HepG2 (cell line): ENCODE measurements around the gene GIPC1. TPM values are rescaled to one million over a fixed set of nuclear protein-coding genes. Genes with fewer than 3 reads are reported as not detected.

Source experiments
- ATAC-seq: fragments of 200-7000 bp; cut with Tn5 transposase; 3 replicates; pipeline ENCODE4 v1.9.1; 2020; ENCODE audit warnings: mild to moderate bottlenecking, moderate library complexity
- BruUV-seq: library from RNA; stranded (reverse); fragments of 400-500 nt; replicated peaks from 2 replicates; lab custom pipeline; 2021; lab: Mats Ljungman, UMichigan
- CTCF ChIA-PET: fragments of 300-600 bp; formaldehyde crosslinking; extraction: SDS; loops from one replicate; lab custom pipeline; 2021; ENCODE audit warnings: low total read pairs, inconsistent platforms, low intra/inter-chr PET ratio; lab: Yijun Ruan, JAX
- POLR2A ChIA-PET: fragments of 350-600 bp; sonication (Branson Sonifier 250); formaldehyde crosslinking; loops from one replicate; lab custom pipeline; 2020; ENCODE audit warnings: antibody characterized with exemption, inconsistent platforms; lab: Yijun Ruan, JAX
- DNase-seq: peaks from one replicate; pipeline ENCODE4 v3.0.0-alpha.2; 2015; ENCODE audit warnings: low spot score
- FAIRE-seq: peaks from 3 replicates; lab custom pipeline; 2011; peaks lifted over from hg19 to GRCh38; lab: Jason Lieb, UNC
- H2AFZ ChIP-seq: one replicate; pipeline ENCODE4 v1.6.1; 2011; ENCODE audit warnings: low read length, inconsistent platforms
- H3K27ac ChIP-seq: fragments of 300-600 bp; 3 replicates; pipeline ENCODE4 v1.8.0; 2011; ENCODE audit warnings: mixed run types, mild to moderate bottlenecking, mixed read lengths, low read length, inconsistent platforms; ENCODE audit not compliant: insufficient read depth; ENCODE audit errors: extremely low read length
- H3K27me3 ChIP-seq, 2 experiments: fragments of 200-600 bp in 1 of 2; 2 replicates in 1 of 2; 3 replicates in 1 of 2; pipeline versions ENCODE4 v1.6.0 to v1.8.0; 2011; ENCODE audit warnings: low read length in 2 of 2, mild to moderate bottlenecking in 2 of 2, moderate library complexity in 2 of 2, inconsistent platforms in 1 of 2; ENCODE audit not compliant: insufficient read depth in 2 of 2, control insufficient read depth in 1 of 2
- H3K36me3 ChIP-seq, 2 experiments: fragments of 200-600 bp in 1 of 2; replicated peaks in 1 of 2; 2 replicates in 1 of 2; 3 replicates in 1 of 2; pipeline versions ENCODE4 v1.5.1 to v1.8.0; 2011; ENCODE audit warnings: low read length in 2 of 2, inconsistent platforms in 1 of 2; ENCODE audit not compliant: insufficient read depth in 2 of 2, control insufficient read depth in 1 of 2
- H3K4me1 ChIP-seq: 2 replicates; pipeline ENCODE4 v1.5.1; 2012; ENCODE audit warnings: low read length, inconsistent platforms; ENCODE audit not compliant: insufficient read depth
- H3K4me2 ChIP-seq: 2 replicates; pipeline ENCODE4 v1.6.0; 2011; ENCODE audit warnings: low read depth, low read length, inconsistent platforms
- H3K4me3 ChIP-seq, 3 experiments: fragments of 200-600 bp in 1 of 3; sonication (generic), shearing (Covaris generic) in 1 of 3; replicated peaks in 1 of 3; 2 replicates each; pipeline ENCODE4 v1.5.1; 2011 to 2016; ENCODE audit warnings: low read length in 3 of 3, inconsistent platforms in 2 of 3, low read depth in 2 of 3, mild to moderate bottlenecking in 2 of 3, control low read depth in 1 of 3, mixed read lengths in 1 of 3; ENCODE audit not compliant: insufficient read depth in 1 of 3
- H3K79me2 ChIP-seq: one replicate; pipeline ENCODE4 v1.6.1; 2011; ENCODE audit warnings: low read length, inconsistent platforms; ENCODE audit not compliant: insufficient read depth
- H3K9ac ChIP-seq: 2 replicates; pipeline ENCODE4 v1.6.0; 2011; ENCODE audit warnings: mild to moderate bottlenecking, low read depth, low read length, inconsistent platforms; ENCODE audit not compliant: insufficient read depth
- H3K9me3 ChIP-seq: 2 replicates; pipeline ENCODE4 v1.5.1; 2012; ENCODE audit warnings: mild to moderate bottlenecking, low read length
- H4K20me1 ChIP-seq: 2 replicates; pipeline ENCODE4 v1.6.0; 2011; ENCODE audit warnings: inconsistent platforms, mild to moderate bottlenecking, low read length, moderate library complexity; ENCODE audit not compliant: insufficient read depth
- DR1 ChIP-seq: sonication (generic); formaldehyde crosslinking; IDR thresholded peaks from 2 replicates; pipeline ENCODE4 v1.8.0; 2021; ENCODE audit warnings: mild to moderate bottlenecking, missing genetic modification reagents, inconsistent platforms
- GZF1 ChIP-seq: sonication (generic); formaldehyde crosslinking; IDR thresholded peaks from 2 replicates; pipeline ENCODE4 v1.5.1; 2020; ENCODE audit warnings: mild to moderate bottlenecking, missing genetic modification reagents
- HHEX ChIP-seq: IDR thresholded peaks from 2 replicates; pipeline ENCODE4 v1.6.1; 2016; ENCODE audit warnings: control low read depth
- KDM6A ChIP-seq: IDR thresholded peaks from 2 replicates; pipeline ENCODE4 v1.6.1; 2016; ENCODE audit warnings: low read depth
- MED1 ChIP-seq: sonication (generic); formaldehyde crosslinking; IDR thresholded peaks from 2 replicates; pipeline ENCODE4 v1.4.0; 2020; ENCODE audit warnings: missing genetic modification reagents
- MED8 ChIP-seq: sonication (generic); formaldehyde crosslinking; IDR thresholded peaks from 2 replicates; pipeline ENCODE4 v1.8.1; 2023; ENCODE audit warnings: mild to moderate bottlenecking, missing genetic modification reagents; ENCODE audit not compliant: insufficient replicate concordance
- PCBP2 ChIP-seq: fragments of 200-400 bp; formaldehyde crosslinking; optimal IDR thresholded peaks from 2 replicates; pipeline ENCODE3; 2018; ENCODE audit warnings: low read length, low read depth; ENCODE audit not compliant: poor library complexity, severe bottlenecking
- STAG1 ChIP-seq: sonication (generic); formaldehyde crosslinking; IDR thresholded peaks from 2 replicates; pipeline ENCODE4 v1.4.0; 2020; ENCODE audit warnings: missing genetic modification reagents
- TOPORS ChIP-seq: sonication (generic); formaldehyde crosslinking; IDR thresholded peaks from 2 replicates; pipeline ENCODE4 v1.8.0; 2023; ENCODE audit warnings: mild to moderate bottlenecking, missing genetic modification reagents
- ZBTB38 ChIP-seq: sonication (generic); formaldehyde crosslinking; IDR thresholded peaks from 2 replicates; pipeline ENCODE4 v1.5.1; 2020; ENCODE audit warnings: mild to moderate bottlenecking, missing genetic modification reagents
- ZFY ChIP-seq: sonication (generic); formaldehyde crosslinking; IDR thresholded peaks from 2 replicates; pipeline ENCODE4 v1.4.0; 2020; ENCODE audit warnings: missing genetic modification reagents
- ZKSCAN5 ChIP-seq: sonication (generic); formaldehyde crosslinking; IDR thresholded peaks from 2 replicates; pipeline ENCODE4 v1.5.1; 2020; ENCODE audit warnings: mild to moderate bottlenecking, missing genetic modification reagents
- ZNF550 ChIP-seq: sonication (generic); formaldehyde crosslinking; IDR thresholded peaks from 2 replicates; pipeline ENCODE4 v1.4.0; 2020; ENCODE audit warnings: mild to moderate bottlenecking, missing genetic modification reagents, borderline replicate concordance
- ZNF629 ChIP-seq: sonication (generic); formaldehyde crosslinking; conservative IDR thresholded peaks from 2 replicates; pipeline ENCODE4 v1.5.0; 2020; ENCODE audit warnings: missing genetic modification reagents
- ZNF775 ChIP-seq: sonication (generic); formaldehyde crosslinking; IDR thresholded peaks from 2 replicates; pipeline ENCODE4 v1.4.0; 2020; ENCODE audit warnings: missing genetic modification reagents, mild to moderate bottlenecking, moderate library complexity, borderline replicate concordance
- WGBS: methylation state at CpG from one replicate; pipeline ENCODE4 v1.1.6; 2017; ENCODE audit warnings: low lambda C conversion rate; 5-methylcytosine and 5-hydroxymethylcytosine counted together
- in situ Hi-C: cut with HindIII; loops from 2 replicates; pipeline ENCODE4 v1.10.0; 2017; ENCODE audit warnings: low pct_unique_long_range_greater_than_20kb; ENCODE audit not compliant: extremely low pct_ligation_motif_present
- intact Hi-C: fragments of 100-400 bp; cut with micrococcal nuclease; formaldehyde crosslinking; loops from one replicate; pipeline ENCODE4 v1.10.0; 2022; ENCODE audit not compliant: unreplicated experiment
- polyA plus RNA-seq, 8 experiments: library from polyadenylated mRNA; depleted of rRNA in 3 of 8; stranded (reverse) in 7 of 8; unstranded in 1 of 8; fragments of >200 nt; fragmentation: Illumina TruSeq in 4 of 8; extraction: Trizol in 4 of 8; gene quantifications; 2 replicates each; pipeline versions ENCODE4 v1.2.1 to v1.2.3, GENCODE V29; 2011 to 2016; ENCODE audit warnings: low read depth in 4 of 8, missing spikeins in 1 of 8, mixed read lengths in 1 of 8; ENCODE audit not compliant: insufficient read depth in 1 of 8
- total RNA-seq, 5 experiments: library from RNA; depleted of rRNA; stranded (reverse); fragments of >200 nt; fragmentation: Illumina TruSeq; extraction: Trizol; gene quantifications; 2 replicates each; pipeline ENCODE4 v1.2.3, GENCODE V29; 2016; ENCODE audit warnings: low read depth in 1 of 5
- TF ChIP-seq, protein P1 (sequence below): sonication (generic); formaldehyde crosslinking; IDR thresholded peaks from 2 replicates; pipeline ENCODE4 v1.5.1; 2020; ENCODE audit warnings: missing genetic modification reagents, mild to moderate bottlenecking, borderline replicate concordance
- TF ChIP-seq, protein P2 (sequence below): sonication (generic); formaldehyde crosslinking; IDR thresholded peaks from 2 replicates; pipeline ENCODE4 v1.5.0; 2020; ENCODE audit warnings: mild to moderate bottlenecking, missing genetic modification reagents, moderate library complexity

GIPC1 gene
- total and polyA plus RNA-seq, 2 of the 13 experiments (the other 11 are each of a cell fraction or from before 2014, with no cell fraction given), result 27.1 to 48.1 TPM

DNA sequence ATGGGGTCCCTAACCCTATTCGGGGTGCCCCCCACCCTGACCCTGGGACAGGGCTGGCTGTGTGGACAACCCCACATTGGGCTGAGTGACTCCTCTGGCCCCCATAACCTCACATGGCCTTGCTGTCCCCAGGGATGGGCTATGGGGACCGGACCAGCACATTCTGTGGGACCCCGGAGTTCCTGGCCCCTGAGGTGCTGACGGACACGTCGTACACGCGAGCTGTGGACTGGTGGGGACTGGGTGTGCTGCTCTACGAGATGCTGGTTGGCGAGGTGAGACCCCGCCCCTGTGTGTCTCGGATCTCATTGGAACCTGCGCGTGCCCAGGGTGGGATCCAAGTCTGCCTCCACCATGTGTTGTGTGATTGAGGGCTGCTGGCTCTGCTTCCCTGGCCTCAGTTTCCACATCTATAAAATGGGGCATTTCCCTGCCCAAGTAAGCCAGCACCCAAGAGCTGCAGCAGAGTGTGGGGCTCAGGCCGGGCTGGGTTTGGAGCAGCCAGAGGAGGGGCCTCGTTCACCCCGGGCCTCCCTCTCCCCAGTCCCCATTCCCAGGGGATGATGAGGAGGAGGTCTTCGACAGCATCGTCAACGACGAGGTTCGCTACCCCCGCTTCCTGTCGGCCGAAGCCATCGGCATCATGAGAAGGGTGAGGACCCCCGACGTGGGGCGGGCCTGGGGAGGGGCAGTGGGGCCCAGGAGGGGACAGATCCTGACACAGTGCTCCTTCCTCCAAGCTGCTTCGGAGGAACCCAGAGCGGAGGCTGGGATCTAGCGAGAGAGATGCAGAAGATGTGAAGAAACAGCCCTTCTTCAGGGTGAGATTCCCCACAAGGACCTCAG lies 25.7 kb downstream of the GIPC1 start:
- Histone ChIP-seq H3K4me3 (no peak overlapping the region), H3K27me3 (no peaks in the 10 kb centered on the region; a peak in 1 of 5 replicates), H3K4me2 (no peak overlapping the region), H3K79me2 (no peaks in the 10 kb centered on the region), H3K36me3 (peaks cover 0 to 2% of the 10 kb centered on the region in 2 experiments), H3K9me3 (no peaks in the 10 kb centered on the region), H3K9ac (no peak overlapping the region), H2AFZ (no peak overlapping the region), H3K27ac (no peak overlapping the region), H3K4me1 (peaks cover 15% of the 10 kb centered on the region), H4K20me1 (no peaks in the 10 kb centered on the region)
- no peak for ATAC-seq
- no peak for TF ChIP-seq GZF1 (CRISPR knock-in tag)
- no peak for TF ChIP-seq DR1 (CRISPR knock-in tag)
- no peak for TF ChIP-seq PCBP2
- no peak for TF ChIP-seq KDM6A (CRISPR knock-in tag)
- peak; percentile 70 for TF ChIP-seq ZNF629 (CRISPR knock-in tag)
- TF ChIP-seq ZNF775 (CRISPR knock-in tag), result no peak
- TF ChIP-seq MED1 (CRISPR knock-in tag), result no peak
- ChIA-PET POLR2A (no interaction called here), CTCF (no interaction called here)
- WGBS, result 97% methylated on average over 27 of the region's 32 CpGs
- intact Hi-C loops, result no loop called here
- in situ Hi-C loops, result no loop called here
- DNase-seq, result no peak
- TSS peak; percentile 40 for BruUV-seq
- no peak for FAIRE-seq

DNA sequence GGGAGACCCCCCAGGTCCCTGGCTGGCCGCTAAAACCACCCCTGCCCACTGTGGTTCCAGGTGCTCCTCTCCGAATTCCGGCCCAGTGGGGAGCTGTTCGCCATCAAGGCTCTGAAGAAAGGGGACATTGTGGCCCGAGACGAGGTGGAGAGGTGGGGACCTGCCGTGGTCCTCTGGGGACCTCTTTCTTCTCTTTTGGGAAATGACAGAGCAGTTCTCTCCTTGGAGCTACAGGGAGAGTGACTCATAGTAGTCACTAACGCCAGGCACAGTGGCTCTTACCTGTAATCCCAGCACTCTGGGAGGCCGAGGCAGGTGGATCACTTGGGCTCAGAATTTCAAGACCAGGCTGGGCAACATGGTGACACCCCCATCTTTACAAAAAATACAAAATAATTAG lies 28.1 kb downstream of the GIPC1 start:
- TF ChIP-seq ZFY (CRISPR knock-in tag), result no peak
- TF ChIP-seq ZKSCAN5 (CRISPR knock-in tag), result no peak
- TF ChIP-seq, protein P1, sequence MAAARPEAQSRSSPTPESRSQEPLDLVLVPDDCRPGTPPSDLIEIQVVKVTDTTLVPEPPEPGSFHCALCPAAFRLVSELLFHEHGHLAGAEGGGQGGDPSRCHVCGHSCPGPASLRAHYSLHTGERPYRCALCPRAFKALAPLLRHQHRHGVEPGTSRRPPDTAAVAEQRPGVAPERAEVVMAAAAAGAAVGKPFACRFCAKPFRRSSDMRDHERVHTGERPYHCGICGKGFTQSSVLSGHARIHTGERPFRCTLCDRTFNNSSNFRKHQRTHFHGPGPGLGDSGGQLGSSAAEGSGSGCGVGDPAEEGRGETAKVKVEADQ (CRISPR knock-in tag), result no peak
- no peak for TF ChIP-seq HHEX (CRISPR knock-in tag)
- no peak for TF ChIP-seq ZBTB38 (CRISPR knock-in tag)
- TF ChIP-seq MED8, result no peak
- TF ChIP-seq, protein P2, sequence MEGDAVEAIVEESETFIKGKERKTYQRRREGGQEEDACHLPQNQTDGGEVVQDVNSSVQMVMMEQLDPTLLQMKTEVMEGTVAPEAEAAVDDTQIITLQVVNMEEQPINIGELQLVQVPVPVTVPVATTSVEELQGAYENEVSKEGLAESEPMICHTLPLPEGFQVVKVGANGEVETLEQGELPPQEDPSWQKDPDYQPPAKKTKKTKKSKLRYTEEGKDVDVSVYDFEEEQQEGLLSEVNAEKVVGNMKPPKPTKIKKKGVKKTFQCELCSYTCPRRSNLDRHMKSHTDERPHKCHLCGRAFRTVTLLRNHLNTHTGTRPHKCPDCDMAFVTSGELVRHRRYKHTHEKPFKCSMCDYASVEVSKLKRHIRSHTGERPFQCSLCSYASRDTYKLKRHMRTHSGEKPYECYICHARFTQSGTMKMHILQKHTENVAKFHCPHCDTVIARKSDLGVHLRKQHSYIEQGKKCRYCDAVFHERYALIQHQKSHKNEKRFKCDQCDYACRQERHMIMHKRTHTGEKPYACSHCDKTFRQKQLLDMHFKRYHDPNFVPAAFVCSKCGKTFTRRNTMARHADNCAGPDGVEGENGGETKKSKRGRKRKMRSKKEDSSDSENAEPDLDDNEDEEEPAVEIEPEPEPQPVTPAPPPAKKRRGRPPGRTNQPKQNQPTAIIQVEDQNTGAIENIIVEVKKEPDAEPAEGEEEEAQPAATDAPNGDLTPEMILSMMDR (CRISPR knock-in tag), result peak; percentile 34
- TF ChIP-seq TOPORS (CRISPR knock-in tag), result no peak
- no peak for TF ChIP-seq ZNF550 (CRISPR knock-in tag)
- TF ChIP-seq STAG1 (CRISPR knock-in tag), result peak; percentile 18; the same call in 1 of the 2 replicates
- DNase-seq (no peak), FAIRE-seq (no peak), ATAC-seq (no peak)
- ChIA-PET CTCF (no interaction called here), POLR2A (interaction anchor here (1.1 kb wide), 1 partner anchor 51 kb away, joined by 3 read pairs; the partner anchor contains the start of gene DNAJB1)
- BruUV-seq, result no TSS peak
- Histone ChIP-seq H3K4me3 (no peak overlapping the region), H3K27ac (no peak overlapping the region), H3K4me2 (no peak overlapping the region), H3K4me1 (peaks cover 7% of the 10 kb centered on the region; the same call in 1 of the 2 replicates), H3K9ac (no peak overlapping the region), H4K20me1 (no peaks in the 10 kb centered on the region), H3K79me2 (no peaks in the 10 kb centered on the region), H2AFZ (no peak overlapping the region), H3K9me3 (no peaks in the 10 kb centered on the region), H3K27me3 (no peaks in the 10 kb centered on the region; a peak in 1 of 5 replicates), H3K36me3 (peaks cover 5 to 13% of the 10 kb centered on the region in 2 experiments)
- intact Hi-C loops, result no loop called here
- in situ Hi-C loops, result no loop called here
- 80% methylated on average over 4 of the region's 9 CpGs for WGBS
